ENCODE measurements around the gene CDC42EP1.

CDC42EP1 gene

DNA sequence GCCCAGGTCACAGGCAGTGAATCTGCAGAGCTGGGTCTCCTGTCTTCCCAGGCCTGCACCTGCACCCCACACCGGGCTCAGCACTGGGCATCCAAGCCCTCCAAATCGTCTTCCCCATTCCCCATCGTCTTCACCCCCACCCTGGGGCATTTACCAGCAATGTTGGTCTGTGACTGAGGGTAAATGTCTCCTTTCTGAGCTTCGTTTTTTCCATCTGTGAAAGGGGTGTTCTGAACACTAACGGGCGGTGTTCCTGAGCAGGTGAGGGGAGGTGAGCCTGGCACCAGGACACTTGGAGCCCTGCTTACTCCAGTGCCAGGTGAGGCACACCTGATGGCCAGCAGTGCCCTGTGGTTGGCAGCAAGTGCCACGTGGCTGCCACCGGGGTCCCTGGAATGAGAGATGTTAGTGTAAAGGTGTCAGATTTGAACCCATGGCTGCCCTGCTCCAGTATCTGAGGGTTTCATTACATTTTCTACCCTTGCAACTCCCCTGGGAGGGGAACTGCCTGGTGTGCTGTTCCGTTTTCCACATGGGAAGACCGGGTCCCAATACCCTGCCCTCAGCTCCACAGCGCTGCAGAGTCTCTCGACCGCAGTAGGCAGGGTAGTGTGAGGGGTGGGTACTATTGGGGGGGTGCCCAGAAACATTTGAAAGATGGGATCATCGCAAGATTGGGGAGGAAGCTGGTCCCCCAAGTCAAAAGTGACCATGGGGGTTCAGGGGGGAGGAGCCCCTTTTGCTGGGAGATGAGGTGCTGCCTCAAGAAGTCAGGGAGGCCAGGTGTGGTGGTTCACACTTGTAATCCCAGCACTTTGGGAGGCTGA lies 2.0 kb downstream of the CDC42EP1 start:
- Histone ChIP-seq H3K4me3 (peak overlapping the region; percentile 87), H3K27ac (peak overlapping the region; percentile 94 to 97)
- no peak for DNase-seq (ENCODE audit: low spot score)
- TF ChIP-seq, protein P1, sequence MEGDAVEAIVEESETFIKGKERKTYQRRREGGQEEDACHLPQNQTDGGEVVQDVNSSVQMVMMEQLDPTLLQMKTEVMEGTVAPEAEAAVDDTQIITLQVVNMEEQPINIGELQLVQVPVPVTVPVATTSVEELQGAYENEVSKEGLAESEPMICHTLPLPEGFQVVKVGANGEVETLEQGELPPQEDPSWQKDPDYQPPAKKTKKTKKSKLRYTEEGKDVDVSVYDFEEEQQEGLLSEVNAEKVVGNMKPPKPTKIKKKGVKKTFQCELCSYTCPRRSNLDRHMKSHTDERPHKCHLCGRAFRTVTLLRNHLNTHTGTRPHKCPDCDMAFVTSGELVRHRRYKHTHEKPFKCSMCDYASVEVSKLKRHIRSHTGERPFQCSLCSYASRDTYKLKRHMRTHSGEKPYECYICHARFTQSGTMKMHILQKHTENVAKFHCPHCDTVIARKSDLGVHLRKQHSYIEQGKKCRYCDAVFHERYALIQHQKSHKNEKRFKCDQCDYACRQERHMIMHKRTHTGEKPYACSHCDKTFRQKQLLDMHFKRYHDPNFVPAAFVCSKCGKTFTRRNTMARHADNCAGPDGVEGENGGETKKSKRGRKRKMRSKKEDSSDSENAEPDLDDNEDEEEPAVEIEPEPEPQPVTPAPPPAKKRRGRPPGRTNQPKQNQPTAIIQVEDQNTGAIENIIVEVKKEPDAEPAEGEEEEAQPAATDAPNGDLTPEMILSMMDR (IDR thresholded peaks at IDR 0.05) = no peak

DNA sequence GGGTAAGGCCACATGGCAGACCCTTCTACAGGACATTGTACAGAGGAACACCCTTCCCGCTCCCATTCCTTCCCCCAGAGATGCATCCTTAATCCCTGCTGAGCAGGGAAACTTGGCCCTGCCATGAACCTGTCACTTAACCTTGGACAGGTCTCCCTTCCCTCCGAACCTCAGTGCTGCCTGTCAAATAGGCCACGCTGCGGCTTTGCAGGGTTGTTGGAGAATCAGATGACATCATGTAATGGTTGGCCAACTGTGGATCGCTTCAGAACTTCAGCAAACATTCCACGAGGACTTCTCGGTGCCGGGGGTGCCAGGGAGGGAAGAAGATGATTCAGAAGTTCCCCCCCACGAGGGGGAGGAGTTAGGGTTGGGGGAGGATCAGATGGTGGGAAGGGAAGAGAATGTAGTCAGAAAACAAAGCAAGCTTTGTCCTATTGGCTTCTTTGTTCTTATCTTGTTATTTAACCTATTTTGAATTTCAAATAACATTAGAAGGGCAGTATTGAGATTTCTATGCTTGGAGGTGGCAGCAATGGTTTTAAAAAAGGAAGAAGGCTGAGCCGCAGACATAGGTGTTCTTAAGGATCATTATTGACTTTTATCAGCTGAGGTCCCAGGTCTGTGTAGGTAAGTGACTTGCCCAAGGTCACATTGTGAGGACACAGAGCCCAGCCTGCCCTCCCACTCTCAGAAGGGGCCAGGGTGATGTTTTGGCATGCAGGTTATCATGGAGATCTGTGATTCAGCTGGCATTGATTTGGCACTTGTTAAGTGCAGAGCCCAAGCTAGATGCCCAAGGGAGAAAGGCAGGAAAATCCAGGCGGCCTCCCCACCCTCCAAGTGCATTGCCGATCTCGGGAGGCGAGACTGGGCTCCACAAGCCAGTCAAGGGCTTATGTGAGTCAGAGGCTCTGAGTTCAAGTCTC lies 3.1 kb downstream of the CDC42EP1 start:
- peak; percentile 92 for DNase-seq (ENCODE audit: low spot score)
- Histone ChIP-seq H3K4me3 (peak overlapping the region; percentile 49), H3K27ac (peak overlapping the region; percentile 94 to 97)
- TF ChIP-seq, protein P1 (IDR thresholded peaks at IDR 0.05) = no peak

DNA sequence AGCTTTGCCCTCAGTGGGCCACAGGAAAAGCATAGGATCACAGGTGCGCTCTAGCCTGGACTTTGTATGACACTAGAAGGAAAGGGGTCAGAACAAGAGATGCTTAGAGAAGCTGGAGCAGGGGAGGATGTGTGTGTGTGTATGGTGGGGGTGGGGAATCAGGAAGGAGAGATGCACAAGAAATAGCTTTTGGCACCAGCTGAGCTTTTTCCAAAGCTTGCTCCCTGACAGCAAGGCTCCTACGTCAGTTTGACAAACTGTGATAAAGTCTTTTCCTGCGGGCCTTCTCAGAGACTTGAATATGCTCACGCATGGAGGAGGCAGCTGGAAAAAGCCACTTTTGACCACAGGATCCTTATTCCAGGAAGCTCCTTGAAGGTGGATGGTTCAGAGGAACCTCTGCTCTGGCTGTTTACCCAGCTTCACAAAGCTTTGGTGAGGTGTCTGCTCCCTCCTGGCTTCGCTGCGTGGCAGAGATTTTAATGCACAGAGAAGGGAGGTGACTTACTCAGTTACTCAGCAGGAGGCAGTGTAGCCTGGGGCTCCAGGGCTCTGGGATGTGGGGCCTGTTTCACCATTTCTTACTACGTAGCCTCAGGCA lies 3.9 kb downstream of the CDC42EP1 start:
- TF ChIP-seq, protein P1 (IDR thresholded peaks at IDR 0.05) = no peak
- Histone ChIP-seq H3K4me3 (peak overlapping the region; percentile 49), H3K27ac (peak overlapping the region; percentile 94 to 97)
- DNase-seq (ENCODE audit: low spot score) = no peak

DNA sequence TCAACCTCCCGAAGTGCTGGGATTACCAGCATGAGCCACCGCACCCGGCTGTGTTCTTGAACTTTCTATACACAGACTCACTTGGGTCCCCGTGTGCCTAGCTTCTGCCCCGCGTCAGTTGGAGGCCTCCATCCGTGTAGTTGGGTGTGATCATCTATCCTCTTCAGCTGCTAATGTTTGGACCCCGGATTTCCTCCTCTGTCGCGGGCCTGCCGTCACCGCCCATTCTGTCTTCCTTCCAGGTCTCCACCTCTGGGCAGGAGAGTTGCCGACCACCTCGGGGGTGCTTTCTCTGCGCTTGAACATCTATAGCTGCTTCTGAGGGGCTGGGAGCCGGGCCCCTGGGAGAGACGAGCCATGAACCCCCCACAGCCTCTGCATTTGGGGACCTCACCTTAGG lies 5.5 kb downstream of the CDC42EP1 start:
- H3K4me3 ChIP-seq = peak overlapping the region; percentile 33
- TF ChIP-seq, protein P1 (IDR thresholded peaks at IDR 0.05) = no peak
- peak overlapping the region; percentile 65 to 85 for H3K27ac ChIP-seq
- DNase-seq (ENCODE audit: low spot score) = no peak

DNA sequence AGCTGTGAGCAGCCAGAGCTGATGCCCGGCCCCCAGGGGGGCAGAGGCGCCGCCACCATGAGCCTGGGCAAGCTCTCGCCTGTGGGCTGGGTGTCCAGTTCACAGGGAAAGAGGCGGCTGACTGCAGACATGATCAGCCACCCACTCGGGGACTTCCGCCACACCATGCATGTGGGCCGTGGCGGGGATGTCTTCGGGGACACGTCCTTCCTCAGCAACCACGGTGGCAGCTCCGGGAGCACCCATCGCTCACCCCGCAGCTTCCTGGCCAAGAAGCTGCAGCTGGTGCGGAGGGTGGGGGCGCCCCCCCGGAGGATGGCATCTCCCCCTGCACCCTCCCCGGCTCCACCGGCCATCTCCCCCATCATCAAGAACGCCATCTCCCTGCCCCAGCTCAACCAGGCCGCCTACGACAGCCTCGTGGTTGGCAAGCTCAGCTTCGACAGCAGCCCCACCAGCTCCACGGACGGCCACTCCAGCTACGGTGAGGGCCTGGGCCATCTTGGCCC lies 6.1 kb downstream of the CDC42EP1 start:
- no peak for DNase-seq (ENCODE audit: low spot score)
- TF ChIP-seq, protein P1 (IDR thresholded peaks at IDR 0.05) = no peak
- peak overlapping the region; percentile 33 for H3K4me3 ChIP-seq
- peak overlapping the region; percentile 65 to 85 for H3K27ac ChIP-seq

DNA sequence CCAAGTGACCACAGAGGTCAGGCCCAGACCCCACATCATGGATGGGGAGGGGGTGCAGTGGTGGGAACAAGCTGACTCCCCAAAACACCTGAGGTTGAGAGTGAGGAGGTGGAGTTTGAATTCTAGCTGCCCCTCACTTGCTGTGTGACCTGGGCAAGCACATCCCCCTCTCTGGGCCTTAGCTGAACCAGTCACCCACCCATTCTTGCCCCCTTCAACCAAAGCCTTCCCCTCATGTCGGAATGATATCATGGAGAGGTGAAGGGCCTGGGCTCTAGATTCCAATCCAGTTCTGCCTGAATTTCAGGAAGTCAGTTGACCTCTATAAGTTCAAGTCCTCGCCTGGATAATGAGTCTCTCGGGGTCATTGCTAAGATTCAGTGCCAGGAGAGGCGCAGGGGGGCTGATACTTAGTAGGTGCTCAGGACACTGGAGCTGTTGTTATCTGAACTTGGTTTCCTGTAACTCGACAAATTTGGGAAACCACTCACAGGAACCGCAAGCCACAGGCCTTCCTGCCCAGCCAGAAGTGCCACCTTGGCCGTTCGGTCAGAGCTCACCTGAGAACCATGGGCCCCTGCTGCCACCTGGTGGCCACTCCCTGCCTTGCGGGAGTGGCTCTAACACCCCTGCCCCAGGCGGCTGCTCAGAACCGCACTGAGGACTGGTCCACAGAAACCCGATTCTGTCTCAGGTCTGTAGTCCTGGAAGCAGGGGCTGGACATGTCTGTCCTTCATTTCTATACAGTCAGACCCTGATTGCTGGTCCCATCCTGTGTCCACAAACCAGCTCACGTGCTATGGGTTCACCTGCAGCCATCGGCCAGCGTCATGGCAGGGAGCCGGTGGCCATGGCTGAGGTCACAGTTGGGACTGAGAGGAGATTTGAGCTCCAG lies 6.9 kb downstream of the CDC42EP1 start:
- H3K4me3 ChIP-seq = peak overlapping the region; percentile 33
- TF ChIP-seq, protein P1 (IDR thresholded peaks at IDR 0.05) = peak; percentile 88
- peak overlapping the region; percentile 65 to 85 for H3K27ac ChIP-seq
- no peak for DNase-seq (ENCODE audit: low spot score)

Data from coronary artery (tissue), 2 donors.